ENCODE measurements around the gene VPREB3.

GRCh38 chr22:23782252-23782651 is 28.0 kb upstream of the VPREB3 start:
- TF ChIP-seq EZH2 (IDR thresholded peaks at IDR 0.05; ENCODE audit: borderline replicate concordance) (no peak), CTCF (IDR thresholded peaks at IDR 0.05; ENCODE audit: poor library complexity) (no peak), EZH2phosphoT487 (IDR thresholded peaks at IDR 0.05; ENCODE audit: low read depth, severe bottlenecking, unreplicated experiment) (no peak)

Measured in hepatocyte (in vitro differentiated cells).